Subcutaneous adipose tissue (tissue), 4 donors: Measurements from ENCODE around the gene ALPG. TPM values are rescaled to one million over a fixed set of nuclear protein-coding genes. Genes with fewer than 3 reads are reported as not detected.

Source experiments
- total RNA-seq, 4 donors: library from RNA; depleted of rRNA; stranded (reverse); fragments of >200 nt; gene quantifications; one replicate each; pipeline ENCODE4 v1.1.0, GENCODE V29; 2016
- TF ChIP-seq, protein P1 (sequence below): fragments of 450-650 bp; IDR thresholded peaks from one replicate; pipeline ENCODE4 v1.5.1; 2016; ENCODE audit warnings: low read depth, mild to moderate bottlenecking, control low read depth, antibody characterized with exemption, moderate library complexity

ALPG gene
- not detected for total RNA-seq

DNA sequence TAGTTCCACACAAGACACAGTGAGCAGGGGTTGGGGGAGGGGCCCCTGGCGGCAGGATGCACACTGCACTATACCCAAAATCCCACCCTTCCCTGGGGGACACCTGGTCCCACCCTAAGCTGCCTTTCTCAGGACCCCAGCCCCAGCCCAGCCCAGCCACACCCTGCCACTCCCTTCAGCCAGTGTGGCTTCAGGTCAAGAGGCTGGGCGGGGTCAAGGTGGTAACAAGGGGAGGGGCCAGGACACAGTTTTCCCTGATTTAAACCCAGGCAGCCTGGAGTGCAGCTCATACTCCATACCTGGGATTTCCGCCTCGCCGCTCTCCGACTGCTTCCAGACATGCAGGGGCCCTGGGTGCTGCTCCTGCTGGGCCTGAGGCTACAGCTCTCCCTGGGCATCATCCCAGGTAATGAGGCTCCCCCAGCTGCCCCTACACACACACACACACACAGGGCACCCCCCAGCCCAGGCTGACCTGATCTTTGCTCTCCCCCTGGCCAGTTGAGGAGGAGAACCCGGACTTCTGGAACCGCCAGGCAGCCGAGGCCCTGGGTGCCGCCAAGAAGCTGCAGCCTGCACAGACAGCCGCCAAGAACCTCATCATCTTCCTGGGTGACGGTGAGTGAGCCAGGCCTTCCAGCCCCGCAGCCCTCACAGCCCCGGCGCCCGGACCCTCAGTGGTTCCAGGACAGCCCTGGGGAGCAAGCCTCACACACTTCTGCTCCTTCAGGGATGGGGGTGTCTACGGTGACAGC is at the start of gene ALPG:
Gene ALPG (plus strand): TSS at position 289 of the 755 bp plus-strand sequence. CDS start 51 bp downstream, at position 340.
- TF ChIP-seq, protein P1, sequence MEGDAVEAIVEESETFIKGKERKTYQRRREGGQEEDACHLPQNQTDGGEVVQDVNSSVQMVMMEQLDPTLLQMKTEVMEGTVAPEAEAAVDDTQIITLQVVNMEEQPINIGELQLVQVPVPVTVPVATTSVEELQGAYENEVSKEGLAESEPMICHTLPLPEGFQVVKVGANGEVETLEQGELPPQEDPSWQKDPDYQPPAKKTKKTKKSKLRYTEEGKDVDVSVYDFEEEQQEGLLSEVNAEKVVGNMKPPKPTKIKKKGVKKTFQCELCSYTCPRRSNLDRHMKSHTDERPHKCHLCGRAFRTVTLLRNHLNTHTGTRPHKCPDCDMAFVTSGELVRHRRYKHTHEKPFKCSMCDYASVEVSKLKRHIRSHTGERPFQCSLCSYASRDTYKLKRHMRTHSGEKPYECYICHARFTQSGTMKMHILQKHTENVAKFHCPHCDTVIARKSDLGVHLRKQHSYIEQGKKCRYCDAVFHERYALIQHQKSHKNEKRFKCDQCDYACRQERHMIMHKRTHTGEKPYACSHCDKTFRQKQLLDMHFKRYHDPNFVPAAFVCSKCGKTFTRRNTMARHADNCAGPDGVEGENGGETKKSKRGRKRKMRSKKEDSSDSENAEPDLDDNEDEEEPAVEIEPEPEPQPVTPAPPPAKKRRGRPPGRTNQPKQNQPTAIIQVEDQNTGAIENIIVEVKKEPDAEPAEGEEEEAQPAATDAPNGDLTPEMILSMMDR: no peak

GRCh38 chr2:232361646-232362045 is 45.0 kb upstream of the ALPG start:
- TF ChIP-seq, protein P1: no peak

DNA sequence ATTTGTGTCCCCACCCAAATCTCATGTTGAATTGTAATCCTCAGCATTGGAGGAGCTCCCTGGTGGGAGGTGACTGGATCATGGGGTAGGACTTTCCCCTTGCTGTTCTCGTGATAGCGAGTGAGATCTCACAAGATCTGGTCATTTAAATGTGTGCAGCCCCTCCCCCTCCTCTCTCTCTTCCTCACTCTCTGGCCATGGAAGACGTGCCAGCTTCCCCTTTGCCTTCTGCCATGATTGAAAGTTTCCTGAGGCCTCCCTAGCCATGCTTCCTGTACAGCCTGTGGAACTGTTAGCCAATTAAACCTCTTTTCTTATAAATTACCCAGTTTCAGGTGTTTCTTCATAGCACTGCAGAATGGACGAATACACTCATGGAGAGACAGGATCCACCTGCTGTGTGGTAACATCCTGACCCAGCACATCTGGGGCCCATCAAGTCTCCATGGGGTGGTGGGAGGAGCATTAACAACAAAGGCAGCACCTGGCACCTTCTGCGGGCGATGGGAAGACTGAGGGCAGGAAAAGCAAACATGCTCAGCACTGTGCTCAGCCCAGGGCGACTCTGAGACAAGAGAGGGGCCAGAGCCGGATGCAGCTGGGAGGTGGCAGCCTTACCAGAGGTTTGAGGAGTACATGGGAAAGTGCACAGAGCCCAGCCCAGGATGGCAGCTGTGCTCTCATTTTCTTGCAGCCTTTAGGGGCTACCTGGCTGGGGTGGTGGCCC is 44.3 kb upstream of the ALPG start:
- TF ChIP-seq, protein P1: no peak

GRCh38 chr2:232363784-232364615 is 42.6 kb upstream of the ALPG start:
- TF ChIP-seq, protein P1: no peak

GRCh38 chr2:232365621-232366321 is 40.9 kb upstream of the ALPG start:
- TF ChIP-seq, protein P1: no peak

DNA sequence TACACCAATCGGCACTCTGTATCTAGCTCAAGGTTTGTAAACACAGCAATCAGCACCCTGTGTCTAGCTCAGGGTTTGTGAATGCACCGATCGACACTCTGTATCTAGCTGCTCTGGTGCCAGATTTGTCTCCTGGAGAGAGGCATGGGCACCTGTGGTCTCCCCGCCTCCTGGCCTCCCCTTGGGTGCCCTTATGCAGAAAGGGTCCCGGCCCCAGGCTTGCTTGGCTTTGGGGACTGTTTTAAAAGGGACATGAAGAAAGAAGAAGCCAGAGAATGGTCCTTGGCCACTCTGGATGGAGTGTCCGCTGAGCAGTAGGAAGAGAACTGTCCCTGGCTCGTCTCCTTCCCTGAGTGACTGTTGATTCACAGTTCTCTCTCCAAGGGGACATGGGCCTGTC is 39.6 kb upstream of the ALPG start:
- TF ChIP-seq, protein P1: no peak
